CD4-positive, alpha-beta T cell treated with Interleukin-4 for 4 hours (primary cell): ENCODE measurements around the gene GLTP.
"Not testable (repeated sequence)": the region's sequence is repeated elsewhere in the genome, so short reads cannot be mapped to it uniquely, and the experiment has no call there.

Experiments used
- DNase-seq: peaks from one replicate; pipeline ENCODE4 v3.0.0-alpha.2; 2020

GLTP gene

GRCh38 chr12:109876406-109876805 lies 3.9 kb downstream of the GLTP start:
- no peak for DNase-seq

GRCh38 chr12:109875572-109876131 lies 4.7 kb downstream of the GLTP start:
- no peak for DNase-seq

GRCh38 chr12:109873653-109874052 lies 6.7 kb downstream of the GLTP start:
- DNase-seq: no peak

DNA sequence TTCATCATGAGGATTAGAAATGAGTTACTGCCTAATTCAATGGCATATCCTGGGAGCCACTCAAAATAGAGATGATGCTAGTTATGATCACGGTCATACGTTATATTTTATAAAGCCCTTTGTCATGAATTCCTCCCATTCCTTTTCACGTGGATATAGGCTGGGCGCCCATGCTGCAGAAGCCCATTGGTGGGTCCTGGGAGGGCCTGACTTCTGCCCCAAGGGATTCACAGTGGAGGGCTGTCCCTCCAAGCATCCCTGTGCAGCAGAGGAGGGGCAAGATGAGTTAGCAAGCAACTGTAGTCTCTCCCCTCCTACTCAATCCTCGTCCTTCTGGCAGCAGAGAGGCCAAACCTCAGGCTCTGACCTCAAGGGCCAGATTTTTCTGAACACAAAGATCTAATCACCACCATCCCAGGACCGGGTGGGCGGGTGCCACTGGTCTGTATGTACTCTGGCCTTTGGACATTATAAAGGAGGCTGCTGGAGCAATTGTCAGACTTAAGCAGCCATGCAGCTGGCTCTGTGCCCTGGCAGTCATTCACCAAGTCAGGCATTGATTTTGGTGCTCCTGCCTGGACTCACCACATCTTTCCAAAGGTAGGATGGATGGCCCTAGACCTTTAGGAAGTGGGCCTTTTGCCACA lies 8.6 kb downstream of the GLTP start:
- DNase-seq: no peak

GRCh38 chr12:109870648-109871047 lies 9.7 kb downstream of the GLTP start:
- DNase-seq: no peak

DNA sequence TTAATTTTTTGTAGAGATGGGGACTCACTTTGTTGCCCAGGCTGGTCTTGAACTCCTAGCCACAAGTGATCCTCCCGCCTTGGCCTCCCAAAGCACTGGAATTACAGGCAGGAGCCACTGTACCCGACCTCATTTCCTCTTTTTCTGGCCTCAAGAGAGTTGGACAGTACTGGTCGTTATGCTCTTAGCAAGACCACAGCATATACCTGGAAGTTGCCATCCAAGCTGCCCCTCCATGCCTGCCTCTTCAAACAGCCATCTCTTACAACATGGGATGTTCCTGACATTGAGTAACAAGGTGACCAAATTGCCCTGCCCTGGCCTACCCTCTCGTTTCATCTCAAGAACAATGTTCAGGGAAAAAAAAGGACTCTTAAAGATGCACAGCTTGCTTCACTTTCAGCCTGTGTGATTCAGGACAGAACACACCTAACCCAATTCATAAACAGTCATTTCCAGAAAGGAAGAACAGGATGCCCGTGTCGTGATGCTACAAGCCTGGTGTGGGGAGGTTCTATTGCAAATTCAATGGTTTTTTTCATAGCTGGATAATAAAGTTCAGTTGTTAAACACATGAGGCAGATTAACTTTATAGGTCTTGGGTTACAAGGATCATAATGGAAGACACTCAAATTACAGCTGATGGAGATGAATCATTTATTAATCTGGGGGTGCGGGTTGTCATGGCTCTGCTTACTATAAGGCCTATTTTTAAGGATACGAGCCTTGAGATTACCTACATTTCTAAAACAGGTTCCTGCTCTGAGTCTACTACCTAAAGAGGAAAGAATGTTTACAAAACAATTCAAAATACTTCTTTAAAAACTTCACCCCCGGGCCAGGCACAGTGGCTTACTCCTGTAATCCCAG lies 11.9 kb downstream of the GLTP start:
- DNase-seq: no peak

DNA sequence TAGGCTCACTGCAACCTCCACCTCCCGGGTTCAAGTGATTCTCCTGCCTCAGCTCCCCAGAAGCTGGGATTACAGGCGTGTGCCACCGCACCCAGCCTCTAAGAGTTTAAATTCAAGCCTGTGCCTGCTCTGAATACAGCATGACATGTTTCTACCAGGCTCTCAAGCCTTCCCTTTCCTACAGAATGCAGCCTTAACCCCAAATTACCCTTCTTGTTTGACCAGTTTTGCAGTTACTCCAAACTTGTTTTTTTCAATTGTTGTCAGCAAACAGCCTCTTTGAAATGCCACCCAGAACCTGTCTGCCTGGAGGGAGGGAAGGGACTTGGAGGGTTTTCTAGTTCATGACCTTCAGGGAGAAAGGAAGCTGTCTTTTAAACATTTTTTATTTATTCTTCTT lies 15.4 kb downstream of the GLTP start:
- no peak for DNase-seq

- peak; percentile 32 for DNase-seq
These were observed 16.3 kb downstream of the GLTP start for GRCh38 chr12:109863847-109864712.

- DNase-seq: not testable (repeated sequence)
These were observed 17.9 kb downstream of the GLTP start for GRCh38 chr12:109862491-109862890.

- DNase-seq: no peak
These were observed 18.5 kb downstream of the GLTP start for GRCh38 chr12:109861689-109862314.

DNA sequence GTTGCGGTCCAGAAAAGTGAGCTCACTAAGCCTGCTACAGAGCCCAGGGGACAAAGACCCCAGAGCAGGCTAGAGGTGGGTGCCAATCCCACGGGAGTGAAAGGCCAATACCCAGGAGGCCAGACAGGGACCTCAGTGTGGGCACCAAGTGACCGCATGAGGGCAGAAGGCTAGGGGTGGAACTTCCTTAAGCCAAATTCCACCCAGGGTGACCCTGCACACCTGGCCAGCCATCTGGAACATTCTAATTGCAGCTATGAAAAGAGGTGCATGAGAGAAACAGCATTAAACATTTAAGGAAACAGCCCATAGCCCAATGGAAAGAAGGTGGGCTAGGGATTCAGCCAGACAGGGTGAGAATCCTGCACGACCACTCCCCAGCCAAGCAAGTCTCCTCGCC lies 19.4 kb downstream of the GLTP start:
- no peak for DNase-seq

- DNase-seq: no peak
These were observed 21.6 kb downstream of the GLTP start for GRCh38 chr12:109858764-109859163.

- no peak for DNase-seq
These were observed 22.6 kb downstream of the GLTP start for GRCh38 chr12:109857715-109858114.

- no peak for DNase-seq
These were observed 25.0 kb downstream of the GLTP start for GRCh38 chr12:109855377-109855776.

GRCh38 chr12:109850518-109850917 lies 29.8 kb downstream of the GLTP start:
- DNase-seq: not testable (repeated sequence)

DNA sequence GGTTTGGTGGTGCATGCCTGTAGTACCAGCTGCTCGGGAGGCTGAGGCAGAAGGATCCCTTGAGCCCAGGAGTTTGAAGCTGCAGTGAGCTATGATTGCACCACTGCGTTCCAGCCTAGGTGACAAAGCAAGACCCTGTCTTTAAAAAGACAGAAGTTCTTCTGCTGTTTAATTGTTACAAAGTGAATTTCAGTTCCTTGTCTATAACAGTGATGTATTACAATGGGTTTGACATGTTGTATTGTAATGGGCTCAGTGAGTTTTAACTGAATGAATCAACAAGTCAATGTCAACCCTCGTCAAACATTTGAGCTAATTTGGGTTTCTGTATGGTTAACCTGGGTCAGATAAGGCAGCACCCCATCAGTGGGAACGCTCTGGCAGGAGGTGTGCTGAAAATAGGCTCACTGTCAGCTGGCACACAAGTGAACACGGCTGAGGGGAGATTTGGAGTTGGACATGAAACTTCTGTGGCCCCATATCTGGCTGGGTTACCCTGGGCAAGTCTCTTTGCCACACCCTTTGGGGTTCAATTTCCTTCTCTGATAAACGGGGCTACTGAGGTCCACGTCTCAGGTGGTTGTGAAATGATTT lies 33.1 kb downstream of the GLTP start:
- DNase-seq: no peak

GRCh38 chr12:109845824-109846205 lies 34.5 kb downstream of the GLTP start:
- DNase-seq: no peak

DNA sequence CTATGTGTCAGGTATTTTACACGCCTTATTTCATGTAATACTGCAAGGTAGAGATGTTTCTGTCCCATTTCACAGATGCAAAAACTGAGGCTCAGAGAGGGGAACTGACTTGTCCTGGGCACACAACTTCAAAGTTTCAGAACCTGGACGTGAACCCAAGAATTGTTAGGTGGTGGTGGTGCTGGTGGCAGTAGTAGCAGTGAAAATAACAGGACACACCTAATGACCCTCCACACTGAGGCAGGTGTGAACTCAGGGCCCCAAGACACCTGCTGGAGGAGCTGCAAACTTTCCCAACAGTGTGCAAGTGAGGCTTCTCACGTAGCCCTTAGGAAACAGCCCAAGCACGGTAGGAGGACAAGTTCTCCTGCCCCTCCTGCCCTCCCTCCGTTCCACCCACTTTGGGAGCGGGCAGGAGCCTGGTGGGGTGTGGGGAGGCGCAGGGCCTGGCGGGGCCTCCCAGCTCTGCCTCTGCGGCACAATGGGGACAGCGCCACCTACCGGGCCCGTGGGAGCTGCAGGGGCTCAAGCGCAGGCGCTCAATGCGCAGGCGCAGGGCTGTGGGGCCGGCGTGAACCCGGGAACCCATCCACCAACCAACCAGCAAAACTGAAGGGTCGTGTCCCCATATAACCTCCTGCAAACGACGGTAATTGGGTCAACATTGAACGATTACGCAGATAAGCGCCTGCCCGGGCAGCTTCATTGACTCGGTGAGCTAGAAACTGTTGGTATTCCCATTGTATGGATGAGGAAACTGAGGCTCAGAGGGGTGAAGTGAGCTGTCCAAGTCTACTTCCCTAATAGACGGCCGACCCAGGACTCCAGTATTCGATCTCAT lies 35.1 kb downstream of the GLTP start:
- peak; percentile 79 for DNase-seq

- no peak for DNase-seq
These were observed 36.2 kb downstream of the GLTP start for GRCh38 chr12:109844091-109844490.

DNA sequence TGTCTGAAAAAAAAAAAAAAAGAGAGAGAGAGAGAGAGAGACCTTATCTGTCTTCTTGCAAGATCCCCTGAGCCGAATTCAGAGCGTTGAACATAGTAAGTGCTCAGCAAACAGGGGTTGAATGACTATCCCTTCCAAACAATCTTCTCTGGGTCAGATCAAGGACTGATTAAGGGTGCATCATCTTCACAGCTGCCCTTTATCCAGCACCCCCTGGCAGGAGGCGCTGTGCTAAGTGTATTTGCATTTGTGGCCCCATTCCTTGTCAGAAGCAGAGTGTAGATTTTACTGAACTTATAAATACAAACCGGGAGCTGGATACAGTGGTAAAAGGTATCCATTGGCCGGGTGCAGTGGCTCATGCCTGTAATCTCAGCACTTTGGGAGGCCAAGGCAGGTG lies 38.3 kb downstream of the GLTP start:
- no peak for DNase-seq

DNA sequence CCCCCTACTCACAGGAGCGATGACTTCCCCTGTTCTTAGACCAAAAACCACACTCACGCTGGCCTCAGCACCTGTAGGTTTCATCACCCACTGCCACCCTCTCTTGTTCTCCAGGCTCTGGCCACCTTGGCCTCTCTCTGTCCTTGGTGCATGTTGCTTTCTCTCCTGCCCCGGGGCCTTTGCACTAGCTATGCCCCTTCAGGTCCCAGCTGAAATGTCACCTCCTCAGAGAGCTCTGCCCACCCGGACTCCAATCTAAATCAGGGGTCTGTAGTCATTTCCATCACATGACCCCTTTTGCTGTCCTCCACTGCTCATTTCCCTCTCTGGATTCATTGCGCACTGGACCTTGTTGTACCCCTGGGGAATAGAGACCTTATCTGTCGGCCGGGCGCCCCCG lies 39.0 kb downstream of the GLTP start:
- no peak for DNase-seq
